Testis (tissue), 2 donors: Measurements from ENCODE around the gene ROPN1B.

ENCODE experiments used
- CTCF ChIP-seq, 3 experiments: fragments of 450-650 bp in 2 of 3; fragments of 200-600 bp in 1 of 3; sonication (generic) in 1 of 3; IDR thresholded peaks; one replicate each; pipeline ENCODE4 v1.5.1; 2016 to 2019; ENCODE audit warnings: antibody characterized with exemption in 3 of 3, mild to moderate bottlenecking in 2 of 3, moderate library complexity in 1 of 3
- POLR2A ChIP-seq: fragments of 450-650 bp; IDR thresholded peaks from one replicate; pipeline ENCODE4 v1.6.1; 2017; ENCODE audit warnings: antibody characterized with exemption, mild to moderate bottlenecking, moderate library complexity

- TF ChIP-seq CTCF (IDR thresholded peaks at IDR 0.05) (no peak), POLR2A (no peak)
Measured at GRCh38 chr3:125965505-125965904, 3.5 kb upstream of the ROPN1B start.
